NCI-H146 (cell line): ENCODE data around the gene BCAR3.
"Not testable (repeated sequence)": the region's sequence is repeated elsewhere in the genome, so short reads cannot be mapped to it uniquely, and the experiment has no call there.

Source experiments
- DNase-seq: peaks from one replicate; lab custom pipeline; 2025; lab: John Stamatoyannopoulos, UW

Gene BCAR3

DNA sequence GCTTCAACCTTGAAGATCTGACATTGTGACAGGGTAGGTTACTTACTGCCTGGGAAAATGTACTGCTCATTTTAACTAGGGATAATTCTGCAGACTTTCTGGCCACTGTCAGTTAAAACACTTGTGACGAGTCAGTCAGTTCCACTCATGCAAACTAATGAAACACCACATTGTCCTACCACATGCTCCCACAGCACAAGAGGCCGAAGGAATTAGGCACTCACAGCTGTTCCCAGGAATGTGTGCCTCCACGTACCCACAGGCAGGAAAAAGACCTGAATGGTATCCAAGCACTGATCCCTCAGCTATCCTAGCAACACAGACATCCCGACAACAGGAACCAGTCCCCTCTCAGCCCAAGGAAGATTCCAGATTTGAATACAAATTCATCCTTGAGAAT lies 12.3 kb downstream of the BCAR3 start:
- DNase-seq, result no peak

DNA sequence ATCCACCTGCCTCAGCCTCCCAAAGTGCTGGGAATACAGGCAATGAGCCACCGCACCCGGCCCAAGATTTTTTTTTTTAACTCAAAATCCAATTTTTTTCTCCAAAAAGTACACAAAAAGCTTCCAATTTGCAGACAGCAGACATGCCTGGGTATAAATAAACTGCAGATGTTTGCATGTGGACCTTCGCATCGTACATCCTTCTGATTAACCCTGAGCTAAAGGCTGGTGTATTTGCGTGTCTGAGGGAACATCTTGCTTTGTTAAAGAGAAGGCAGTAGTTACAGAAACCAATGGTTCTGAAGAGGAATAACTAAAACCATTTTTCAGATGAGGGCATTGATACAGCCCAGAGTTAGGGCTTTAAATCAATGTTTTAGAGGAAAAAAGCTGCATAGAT lies 12.7 kb downstream of the BCAR3 start:
- no peak for DNase-seq

DNA sequence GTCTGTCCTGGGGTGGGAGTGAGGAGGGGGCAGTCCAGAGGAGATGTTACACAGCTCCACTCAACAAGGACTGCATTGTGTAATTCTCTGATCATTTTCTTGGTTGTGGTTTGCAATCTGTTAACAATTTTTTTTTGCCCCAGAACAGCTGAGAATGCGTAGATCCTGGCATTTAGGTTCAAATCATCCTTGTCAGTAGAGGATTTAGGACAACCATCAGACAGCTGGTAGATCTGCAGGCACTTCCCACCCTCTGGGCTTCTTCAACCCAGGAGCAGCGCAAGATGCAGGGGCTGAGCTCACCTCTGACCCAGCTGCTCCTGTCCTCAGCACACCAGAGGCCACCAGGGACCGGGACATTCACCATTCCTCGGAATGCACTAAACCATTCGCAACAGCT lies 13.5 kb downstream of the BCAR3 start:
- no peak for DNase-seq

GRCh38 chr1:93667642-93668041 lies 14.0 kb downstream of the BCAR3 start:
- no peak for DNase-seq

DNA sequence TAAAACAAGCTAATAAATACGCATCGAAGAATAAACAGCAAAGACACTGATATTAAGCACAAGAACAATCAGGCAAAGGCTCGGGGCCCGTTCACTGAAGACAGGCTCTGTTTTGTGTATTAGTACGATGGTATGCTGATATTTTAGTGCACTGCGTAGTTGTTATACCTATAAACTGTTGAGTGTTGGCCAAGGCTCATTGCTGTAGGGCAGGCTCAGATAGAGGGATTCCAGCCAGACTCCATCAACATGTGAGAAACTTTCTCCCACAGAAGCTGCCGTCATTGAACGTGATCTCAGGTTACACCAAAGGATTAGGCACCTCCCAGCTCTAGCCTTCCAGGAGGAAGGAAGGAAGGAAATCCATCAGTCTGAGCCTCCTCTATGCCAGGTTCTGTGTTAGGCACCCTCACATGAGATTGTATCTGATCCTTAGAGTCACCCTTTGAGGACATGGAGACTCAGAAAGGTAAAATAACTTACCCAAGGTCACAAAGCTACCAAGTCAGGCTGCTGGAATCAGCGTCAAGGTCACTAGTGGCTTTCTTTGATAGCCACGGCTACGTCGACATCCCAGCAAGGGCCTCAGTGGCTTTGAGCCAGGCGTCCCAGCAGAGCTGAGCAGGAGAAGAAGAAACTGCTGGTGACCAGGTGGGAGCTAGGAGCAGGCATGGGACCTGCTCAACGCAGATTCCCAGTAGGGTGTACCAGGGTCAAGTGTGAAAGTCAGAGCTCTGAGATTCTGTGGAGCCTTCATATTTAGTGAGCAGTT lies 14.8 kb downstream of the BCAR3 start:
- DNase-seq, result no peak

GRCh38 chr1:93665015-93665414 lies 16.6 kb downstream of the BCAR3 start:
- DNase-seq, result no peak

DNA sequence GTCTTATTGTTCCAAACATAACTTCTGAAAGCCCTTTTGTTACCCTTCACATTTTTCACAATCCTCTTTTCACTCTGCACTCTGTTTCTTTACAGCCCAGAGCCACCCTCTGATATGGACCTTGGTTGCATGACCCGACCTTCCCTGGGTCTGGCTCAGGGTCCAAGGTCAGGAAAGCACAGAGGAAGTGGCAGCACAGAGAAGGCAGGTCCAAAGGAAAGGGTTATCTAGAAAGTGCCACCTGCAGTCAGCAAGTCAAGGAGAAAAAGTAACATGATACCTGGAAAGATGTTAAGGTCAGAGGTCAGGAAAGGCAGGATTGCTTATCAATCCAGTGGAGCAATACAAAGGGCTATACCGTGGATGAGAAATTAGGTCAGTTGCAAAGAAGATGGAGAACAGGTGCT lies 18.4 kb downstream of the BCAR3 start:
- DNase-seq, result no peak

GRCh38 chr1:93662481-93663207 lies 19.0 kb downstream of the BCAR3 start:
- no peak for DNase-seq

DNA sequence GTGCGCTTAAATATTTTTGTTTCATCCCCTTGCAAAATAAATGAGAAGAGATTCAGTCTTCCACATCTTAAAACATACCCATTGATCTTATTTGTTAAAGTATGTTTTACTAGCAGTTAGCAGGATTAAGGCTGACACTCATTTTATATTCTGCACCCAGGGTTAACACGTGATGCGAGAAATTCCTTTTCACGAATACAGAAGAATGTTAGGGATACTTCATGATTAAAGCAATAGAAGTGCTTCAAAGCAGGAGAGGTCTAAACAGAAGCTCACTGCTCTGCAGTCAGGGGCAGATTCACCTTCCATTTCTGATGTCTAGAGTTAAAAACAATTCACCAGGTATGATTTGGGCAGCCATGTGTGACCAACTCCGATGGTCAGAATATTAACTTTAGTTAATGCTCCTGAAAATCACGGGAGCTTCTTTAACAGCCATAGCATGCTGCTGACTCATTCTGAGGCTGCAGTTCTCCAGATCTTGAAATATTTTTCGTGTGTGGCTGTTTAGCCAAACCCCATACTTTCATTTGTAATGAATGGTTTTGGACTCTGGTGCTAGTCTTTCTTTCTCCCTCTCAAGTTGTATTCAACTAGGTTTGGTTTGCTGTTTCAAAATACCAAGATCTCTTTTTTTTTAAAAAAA lies 19.7 kb downstream of the BCAR3 start:
- DNase-seq, result no peak

DNA sequence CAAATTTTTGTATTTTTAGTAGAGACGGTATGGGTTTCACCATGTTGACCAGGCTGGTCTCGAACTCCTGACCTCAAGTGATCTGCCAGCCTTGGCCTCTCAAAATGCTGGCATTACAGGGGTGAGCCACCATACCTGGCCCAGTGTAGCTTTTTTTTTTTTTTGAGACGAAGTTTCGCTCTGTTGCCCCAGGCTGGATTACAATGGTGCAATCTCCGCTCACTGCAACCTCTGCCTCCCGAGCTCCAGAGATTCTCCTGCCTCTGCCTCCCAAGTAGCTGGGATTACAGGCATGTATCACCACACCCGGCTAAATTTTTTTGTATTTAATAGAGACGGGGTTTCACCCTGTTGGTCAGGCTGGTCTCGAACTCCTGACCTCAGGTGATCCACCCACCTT lies 20.3 kb downstream of the BCAR3 start:
- DNase-seq, result not testable (repeated sequence)

- DNase-seq, result no peak
Observed at GRCh38 chr1:93659822-93660503, 21.7 kb downstream of the BCAR3 start.

GRCh38 chr1:93658188-93658587 lies 23.4 kb downstream of the BCAR3 start:
- DNase-seq, result no peak

- DNase-seq, result no peak
Observed at GRCh38 chr1:93656491-93656890, 25.1 kb downstream of the BCAR3 start.

GRCh38 chr1:93653656-93654055 lies 28.0 kb downstream of the BCAR3 start:
- DNase-seq, result no peak

DNA sequence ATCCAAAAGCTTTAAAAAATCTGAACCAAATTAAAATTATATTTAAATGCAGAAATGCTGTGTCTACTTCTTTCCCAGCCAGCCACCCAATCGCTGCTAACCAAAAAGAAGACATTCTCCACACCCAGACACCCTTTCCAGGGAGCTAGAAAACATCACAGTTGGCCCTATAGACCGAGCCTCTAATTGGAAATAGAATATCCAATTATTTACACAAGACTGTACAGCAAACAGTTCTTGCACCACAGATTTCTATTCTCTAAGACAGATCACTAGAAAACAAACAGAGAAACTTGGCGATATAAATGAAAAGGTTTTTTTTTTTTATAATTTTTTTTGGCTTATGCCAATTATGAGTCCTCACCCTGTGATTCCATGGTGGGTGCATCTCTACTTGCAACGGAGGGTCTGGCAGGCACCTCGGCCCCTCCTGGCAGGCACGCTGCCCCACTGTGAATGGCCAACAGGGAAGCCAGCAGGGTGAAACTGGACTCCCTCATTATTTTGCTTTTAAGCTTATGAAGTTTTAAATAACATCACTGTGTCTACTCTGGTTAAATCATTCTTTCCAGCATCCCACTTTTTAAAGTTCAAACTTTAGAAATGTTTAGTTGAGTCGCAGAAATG lies 29.2 kb downstream of the BCAR3 start:
- DNase-seq, result peak; percentile 17

- DNase-seq, result no peak
Observed at GRCh38 chr1:93651695-93652094, 29.9 kb downstream of the BCAR3 start.

GRCh38 chr1:93650159-93650558 lies 31.5 kb downstream of the BCAR3 start:
- DNase-seq, result not testable (repeated sequence)

- DNase-seq, result no peak
Observed at GRCh38 chr1:93649231-93649630, 32.4 kb downstream of the BCAR3 start.

DNA sequence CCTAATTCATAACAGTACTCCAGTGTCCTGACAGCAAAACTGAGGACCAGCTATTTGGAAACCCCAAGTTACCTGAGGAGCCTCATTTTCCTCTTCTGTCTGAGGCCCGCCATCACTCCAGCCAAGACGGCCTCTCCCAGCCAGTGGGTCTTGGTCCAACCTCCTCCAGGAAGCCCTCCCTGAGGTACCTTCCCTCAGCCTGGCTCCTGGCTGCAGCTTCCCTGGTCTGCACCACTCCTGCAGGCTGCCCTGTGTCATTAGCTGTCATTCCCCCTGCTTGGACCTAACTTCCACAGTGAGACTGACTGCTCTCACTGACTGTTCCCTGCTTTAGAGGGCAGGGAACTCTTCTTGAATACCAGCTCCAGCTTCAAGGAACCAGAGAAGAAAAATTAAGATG lies 33.0 kb downstream of the BCAR3 start:
- no peak for DNase-seq

DNA sequence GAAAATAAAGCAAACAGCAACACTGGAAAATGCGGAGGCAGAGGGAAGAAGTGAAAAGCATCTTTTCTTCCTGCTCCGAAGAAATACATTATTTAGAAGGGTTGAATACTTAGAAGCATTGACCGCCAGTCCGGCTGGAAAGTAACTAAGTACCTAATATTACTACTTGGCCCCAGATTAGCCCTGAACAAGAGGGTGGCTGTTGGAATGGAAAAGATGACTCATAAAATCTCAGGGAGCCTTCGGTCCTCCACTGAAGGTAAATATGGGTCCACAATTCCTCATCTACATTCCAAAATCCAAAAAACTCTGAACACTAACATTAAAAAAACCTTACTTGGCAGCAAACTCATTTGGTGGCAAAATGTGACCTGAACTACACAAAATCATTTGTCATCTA lies 40.1 kb downstream of the BCAR3 start:
- no peak for DNase-seq

DNA sequence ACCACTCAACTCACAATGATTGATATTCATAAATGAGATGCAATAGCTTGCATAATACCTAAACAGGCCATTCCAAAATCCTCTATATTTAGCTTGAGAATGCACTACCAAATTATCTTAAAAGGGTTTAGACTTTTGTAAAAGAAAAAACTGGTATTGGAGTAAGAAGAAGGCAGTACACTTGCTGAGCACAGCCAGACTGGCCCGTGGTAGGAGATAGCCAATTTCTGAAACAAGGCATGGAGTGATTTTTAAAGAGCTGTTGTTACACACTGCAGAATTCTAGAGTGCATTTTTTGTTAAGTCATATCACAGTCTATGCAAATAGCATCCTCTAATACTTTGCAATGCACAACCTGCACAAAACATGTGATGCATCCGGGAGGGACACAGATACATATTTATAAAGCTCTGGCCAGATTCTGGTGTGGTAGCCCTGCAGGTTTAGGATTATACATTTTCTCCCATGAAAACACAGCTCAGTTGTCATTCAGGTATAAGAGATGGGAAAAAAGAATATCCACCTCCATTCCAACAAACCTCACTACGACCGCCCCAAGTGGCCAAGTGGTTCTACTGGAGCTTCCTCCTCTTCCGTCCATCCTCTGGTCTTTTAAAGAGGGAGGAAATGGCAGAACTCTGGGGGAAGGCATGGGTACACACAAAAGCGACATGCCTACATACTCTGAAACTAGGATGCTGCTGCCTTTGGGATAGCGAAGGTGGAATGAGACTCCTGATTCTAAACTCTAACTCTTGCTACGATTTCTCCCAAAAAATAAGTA lies 40.8 kb downstream of the BCAR3 start:
- DNase-seq, result no peak
